ENCODE data around the gene PHF20. TPM values are rescaled to one million over a fixed set of nuclear protein-coding genes. Genes with fewer than 3 reads are reported as not detected.

Gene PHF20
- total and polyA plus RNA-seq, 2 of the 8 experiments (the other 6 are each of a cell fraction or from before 2014, with no cell fraction given) = 25.6 to 70.1 TPM

DNA sequence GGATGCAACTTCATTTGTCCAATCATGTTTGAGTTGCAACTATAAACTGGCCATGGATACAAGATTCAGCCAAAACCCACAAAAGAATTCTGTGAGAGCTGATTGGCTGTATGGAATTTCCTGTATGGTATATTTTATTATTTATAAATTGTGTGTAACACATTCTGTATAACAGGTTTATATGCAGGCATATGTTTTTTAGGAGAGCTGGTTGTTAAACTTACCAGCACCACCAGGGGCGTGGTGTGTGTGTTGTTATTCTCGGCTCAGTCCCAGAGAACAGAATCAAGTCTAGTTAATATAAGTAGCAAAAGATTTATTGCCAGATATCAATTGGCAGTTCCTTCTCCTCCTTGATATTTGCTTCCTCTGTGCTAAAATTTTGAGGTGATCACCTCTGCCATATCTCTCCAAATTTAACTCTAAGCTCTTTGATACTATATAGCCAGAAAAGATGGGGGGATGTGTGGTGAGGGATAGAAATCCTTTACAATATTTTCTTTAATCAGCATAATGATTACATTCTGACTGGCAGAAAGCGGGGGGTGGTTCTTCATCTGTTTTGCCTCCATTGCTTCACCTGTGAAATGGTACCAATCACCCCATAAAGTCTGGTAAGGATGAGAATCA lies 219.4 kb downstream of the PHF20 start (continued):
- no peak for TF ChIP-seq PHF8 (conservative IDR thresholded peaks at IDR 0.05; ENCODE audit: low read depth, low read length)
- TF ChIP-seq RAD21 (IDR thresholded peaks at IDR 0.05 in 1 of 2, conservative IDR thresholded peaks at IDR 0.05 in 1 of 2; ENCODE audit: low read depth in 2 of 2, low read length in 2 of 2) = peak; percentile 14 to 34; a peak in 2 of 4 replicates
- TF ChIP-seq ASH2L (IDR thresholded peaks at IDR 0.05; ENCODE audit: low read length) = no peak
- TF ChIP-seq CEBPB (IDR thresholded peaks at IDR 0.05; ENCODE audit: low read depth, low read length) = no peak
